GM21723 (cell line): Measurements from ENCODE around the gene ZCWPW2.

Experiments used
- ATAC-seq: cut with Tn5 transposase; IDR thresholded peaks from one replicate; pipeline ENCODE4 v1.9.1; 2021; ENCODE audit warnings: mild to moderate bottlenecking, moderate library complexity; ENCODE audit not compliant: unreplicated experiment

Gene ZCWPW2

DNA sequence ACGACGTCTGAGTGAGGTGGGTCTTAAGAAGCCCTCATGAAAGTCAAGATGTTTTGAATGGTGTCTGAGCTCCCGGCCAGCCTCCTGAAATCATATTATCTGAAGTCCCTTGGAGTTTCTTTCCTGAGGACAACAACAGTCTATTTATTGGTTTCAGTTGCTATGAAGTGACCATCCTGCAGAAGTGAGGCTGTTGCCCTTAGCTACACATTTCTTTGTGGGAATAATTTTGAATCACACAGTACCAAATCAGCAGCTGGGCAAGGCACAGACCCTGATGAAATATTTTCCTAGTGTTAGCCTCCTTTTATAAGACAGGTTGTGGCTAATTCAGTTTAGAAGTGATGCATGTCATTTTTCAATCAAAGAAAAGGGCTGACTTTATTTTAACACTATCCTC, 220.8 kb downstream of the ZCWPW2 start:
- ATAC-seq, result no peak

GRCh38 chr3:28574036-28574435, 225.5 kb downstream of the ZCWPW2 start:
- no peak for ATAC-seq

DNA sequence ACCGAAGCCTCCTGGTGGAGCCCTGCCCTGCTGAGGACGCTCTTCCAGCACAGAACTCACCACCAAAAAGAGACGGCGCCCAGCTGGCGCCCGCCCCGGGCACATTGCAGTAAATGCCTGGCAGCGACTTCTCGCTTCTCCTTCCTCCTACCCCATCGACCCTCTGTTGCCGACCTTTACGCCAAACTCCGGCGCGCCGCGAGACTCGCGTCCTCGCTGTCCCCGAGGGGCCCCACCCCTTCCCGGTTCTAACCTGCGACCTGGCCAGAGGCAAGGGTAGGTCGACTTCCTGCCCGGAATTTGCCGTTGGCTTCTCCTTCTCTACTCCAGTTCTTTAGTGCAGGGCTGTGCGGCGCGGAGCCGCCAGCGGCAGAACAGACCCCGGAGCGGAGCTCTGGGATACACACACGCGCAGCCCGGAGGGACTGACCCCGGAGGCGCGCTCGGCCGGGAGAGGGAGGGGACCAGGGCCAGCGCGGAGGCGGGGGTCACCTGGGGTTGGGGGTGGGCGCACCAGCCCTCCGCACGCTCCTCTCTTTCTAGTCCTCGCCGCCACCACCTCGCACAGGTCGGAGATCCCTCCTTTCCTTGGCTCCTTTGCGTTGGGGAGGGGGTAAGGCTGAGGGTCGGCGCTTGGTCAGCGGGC, 226.7 kb downstream of the ZCWPW2 start:
- no peak for ATAC-seq
